GM21526 (cell line): ENCODE measurements around the gene OR4D10.

Experiments used
- ATAC-seq: cut with Tn5 transposase; IDR thresholded peaks from one replicate; pipeline ENCODE4 v1.9.1; 2021; ENCODE audit warnings: moderate library complexity; ENCODE audit not compliant: unreplicated experiment, low FRiP score

OR4D10 gene

DNA sequence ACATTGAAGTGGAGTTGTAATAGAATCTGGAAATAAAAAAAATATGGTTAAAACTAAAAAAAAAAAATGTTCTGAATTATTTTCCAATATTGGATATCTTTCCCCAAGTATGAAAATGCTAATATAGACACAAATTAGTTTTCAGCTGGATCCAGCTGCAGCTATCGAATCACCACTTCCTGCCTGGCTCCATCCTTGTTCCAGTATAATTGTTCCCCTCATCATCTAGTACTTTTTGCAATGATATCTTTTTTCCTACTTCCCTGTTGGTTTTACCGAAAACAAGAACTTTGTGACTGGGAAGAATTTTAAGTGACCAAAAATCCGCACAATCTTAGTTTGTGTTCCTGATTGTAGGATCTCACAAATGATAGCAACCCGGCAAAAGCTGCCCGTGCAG, 47.6 kb downstream of the OR4D10 start:
- ATAC-seq = no peak

DNA sequence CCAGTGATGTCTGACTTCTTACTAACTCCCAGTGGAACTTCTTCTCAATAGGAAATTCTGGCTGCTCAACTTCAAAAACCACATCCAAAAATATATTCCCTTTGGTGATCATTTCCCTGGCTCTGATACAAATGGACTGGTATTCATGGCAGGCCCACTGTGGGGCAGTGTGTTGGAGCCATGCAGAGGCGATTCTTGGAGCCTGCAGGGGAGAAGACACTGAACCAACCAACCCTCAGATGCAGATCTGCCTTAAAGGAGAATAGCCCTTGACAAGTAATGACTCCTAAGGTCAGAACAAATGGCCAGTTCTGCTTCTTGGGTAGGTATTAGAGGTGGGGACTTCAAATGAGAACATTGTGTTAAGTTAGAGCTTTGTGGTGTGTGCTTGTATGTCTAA, 50.4 kb downstream of the OR4D10 start:
- ATAC-seq = no peak

DNA sequence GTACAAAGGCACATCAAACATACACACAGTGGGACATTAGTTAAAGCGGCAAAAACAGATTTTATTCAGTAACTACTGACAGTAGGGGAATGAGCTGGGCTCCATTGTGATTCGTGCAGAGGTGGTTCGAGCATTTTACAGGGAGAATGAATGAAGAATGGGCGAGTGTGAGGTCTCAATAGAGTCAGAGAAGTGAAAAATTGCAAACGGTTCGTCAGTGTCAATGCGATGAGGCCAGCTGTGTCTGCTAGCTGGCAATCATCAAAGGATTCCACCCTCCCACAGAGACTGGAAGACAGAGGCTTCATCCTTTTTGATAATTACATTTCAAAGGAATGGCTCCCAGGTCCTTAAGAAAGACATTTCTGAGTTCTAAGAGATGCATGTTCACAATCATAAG, 55.6 kb downstream of the OR4D10 start:
- ATAC-seq = no peak
